OCI-LY3 (cell line): ENCODE measurements around the gene MERTK.

Source experiments
- CTCF ChIP-seq: fragments of 200-600, 300-600 bp; sonication (generic); IDR thresholded peaks from 2 replicates; pipeline ENCODE4 v1.5.1; 2014; ENCODE audit warnings: antibody characterized with exemption, low read length, low read depth
- EZH2phosphoT487 ChIP-seq: fragments of 200-600 bp; shearing (Covaris generic); IDR thresholded peaks from 2 replicates; pipeline ENCODE4 v1.6.1; 2018; ENCODE audit warnings: antibody characterized with exemption, mixed run types, low read depth

GRCh38 chr2:112010751-112011150 is 112.3 kb downstream of the MERTK start:
- no peak for TF ChIP-seq CTCF
- TF ChIP-seq EZH2phosphoT487 = no peak
